Peyer's patch (tissue), 4 donors: ENCODE measurements around the gene FOXL1.

Source experiments
- POLR2A ChIP-seq, 2 donors: fragments of 450-650 bp; IDR thresholded peaks; one replicate each; pipeline ENCODE4 v1.5.1; 2017; ENCODE audit warnings: antibody characterized with exemption in 2 of 2, mild to moderate bottlenecking in 2 of 2, moderate library complexity in 2 of 2
- TF ChIP-seq, protein P1 (sequence below), 6 experiments: fragments of 450-650 bp in 4 of 6; fragments of 200-600 bp in 2 of 6; sonication (generic) in 1 of 6; IDR thresholded peaks; one replicate each; pipeline ENCODE4 v1.5.1; 2017 to 2019; ENCODE audit warnings: antibody characterized with exemption in 6 of 6, mild to moderate bottlenecking in 3 of 6, moderate library complexity in 1 of 6

GRCh38 chr16:86598607-86599565 is 20.5 kb downstream of the FOXL1 start:
- TF ChIP-seq POLR2A (IDR thresholded peaks at IDR 0.05) = no peak
- TF ChIP-seq, protein P1, sequence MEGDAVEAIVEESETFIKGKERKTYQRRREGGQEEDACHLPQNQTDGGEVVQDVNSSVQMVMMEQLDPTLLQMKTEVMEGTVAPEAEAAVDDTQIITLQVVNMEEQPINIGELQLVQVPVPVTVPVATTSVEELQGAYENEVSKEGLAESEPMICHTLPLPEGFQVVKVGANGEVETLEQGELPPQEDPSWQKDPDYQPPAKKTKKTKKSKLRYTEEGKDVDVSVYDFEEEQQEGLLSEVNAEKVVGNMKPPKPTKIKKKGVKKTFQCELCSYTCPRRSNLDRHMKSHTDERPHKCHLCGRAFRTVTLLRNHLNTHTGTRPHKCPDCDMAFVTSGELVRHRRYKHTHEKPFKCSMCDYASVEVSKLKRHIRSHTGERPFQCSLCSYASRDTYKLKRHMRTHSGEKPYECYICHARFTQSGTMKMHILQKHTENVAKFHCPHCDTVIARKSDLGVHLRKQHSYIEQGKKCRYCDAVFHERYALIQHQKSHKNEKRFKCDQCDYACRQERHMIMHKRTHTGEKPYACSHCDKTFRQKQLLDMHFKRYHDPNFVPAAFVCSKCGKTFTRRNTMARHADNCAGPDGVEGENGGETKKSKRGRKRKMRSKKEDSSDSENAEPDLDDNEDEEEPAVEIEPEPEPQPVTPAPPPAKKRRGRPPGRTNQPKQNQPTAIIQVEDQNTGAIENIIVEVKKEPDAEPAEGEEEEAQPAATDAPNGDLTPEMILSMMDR (IDR thresholded peaks at IDR 0.05) = no peak
